ENCODE results near the gene TMEM204.

Gene TMEM204

DNA sequence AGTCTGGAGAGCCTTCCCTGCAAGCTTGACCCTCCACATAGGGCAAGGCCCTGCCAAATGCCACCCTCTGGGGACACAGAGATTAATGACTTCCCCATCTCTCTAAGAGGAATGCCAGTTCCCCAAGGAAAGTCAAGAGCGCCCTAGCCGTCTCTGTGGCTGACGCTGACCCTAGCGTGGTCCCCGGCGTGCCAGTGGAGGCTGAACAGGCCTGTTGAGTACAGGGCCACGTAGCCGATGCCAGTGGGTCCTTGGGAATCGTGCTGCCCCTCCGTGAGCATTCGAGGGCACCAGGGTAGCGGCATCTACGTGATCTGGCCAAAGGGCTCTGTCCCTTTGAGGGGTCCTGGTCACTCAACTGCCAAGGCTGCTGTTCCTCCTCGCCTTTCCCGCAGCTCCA, 17.2 kb downstream of the TMEM204 start:
- TF ChIP-seq, protein P1, sequence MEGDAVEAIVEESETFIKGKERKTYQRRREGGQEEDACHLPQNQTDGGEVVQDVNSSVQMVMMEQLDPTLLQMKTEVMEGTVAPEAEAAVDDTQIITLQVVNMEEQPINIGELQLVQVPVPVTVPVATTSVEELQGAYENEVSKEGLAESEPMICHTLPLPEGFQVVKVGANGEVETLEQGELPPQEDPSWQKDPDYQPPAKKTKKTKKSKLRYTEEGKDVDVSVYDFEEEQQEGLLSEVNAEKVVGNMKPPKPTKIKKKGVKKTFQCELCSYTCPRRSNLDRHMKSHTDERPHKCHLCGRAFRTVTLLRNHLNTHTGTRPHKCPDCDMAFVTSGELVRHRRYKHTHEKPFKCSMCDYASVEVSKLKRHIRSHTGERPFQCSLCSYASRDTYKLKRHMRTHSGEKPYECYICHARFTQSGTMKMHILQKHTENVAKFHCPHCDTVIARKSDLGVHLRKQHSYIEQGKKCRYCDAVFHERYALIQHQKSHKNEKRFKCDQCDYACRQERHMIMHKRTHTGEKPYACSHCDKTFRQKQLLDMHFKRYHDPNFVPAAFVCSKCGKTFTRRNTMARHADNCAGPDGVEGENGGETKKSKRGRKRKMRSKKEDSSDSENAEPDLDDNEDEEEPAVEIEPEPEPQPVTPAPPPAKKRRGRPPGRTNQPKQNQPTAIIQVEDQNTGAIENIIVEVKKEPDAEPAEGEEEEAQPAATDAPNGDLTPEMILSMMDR (IDR thresholded peaks at IDR 0.05; ENCODE audit: control extremely low read depth, extremely low read depth, low read depth, missing control alignments): no peak
- DNase-seq (ENCODE audit: extremely low spot score): no peak
- POLR2A ChIA-PET: no interaction called here
- CTCF ChIA-PET: no interaction called here

DNA sequence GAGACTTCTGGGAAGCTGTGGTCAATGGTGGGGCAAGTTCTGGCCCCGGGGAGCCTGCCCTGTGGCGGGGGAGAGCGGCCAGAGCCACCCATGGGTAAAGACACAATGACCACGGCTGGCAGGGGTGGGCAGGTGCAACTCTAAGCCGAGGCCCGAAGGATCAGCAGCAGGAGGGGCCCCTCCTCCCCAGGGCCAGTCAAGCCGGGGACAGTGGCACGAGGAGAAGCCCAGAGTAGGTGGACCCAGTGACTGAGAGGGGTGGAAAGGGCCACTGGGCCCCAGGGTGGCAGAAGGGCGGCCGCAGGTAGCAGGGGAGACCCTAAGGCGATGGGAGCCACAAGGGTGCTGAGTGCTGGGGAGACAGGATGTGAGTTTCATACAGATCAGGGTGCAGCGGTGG, 17.7 kb downstream of the TMEM204 start:
- TF ChIP-seq, protein P1 (IDR thresholded peaks at IDR 0.05; ENCODE audit: control extremely low read depth, extremely low read depth, low read depth, missing control alignments): no peak
- POLR2A ChIA-PET: no interaction called here

DNA sequence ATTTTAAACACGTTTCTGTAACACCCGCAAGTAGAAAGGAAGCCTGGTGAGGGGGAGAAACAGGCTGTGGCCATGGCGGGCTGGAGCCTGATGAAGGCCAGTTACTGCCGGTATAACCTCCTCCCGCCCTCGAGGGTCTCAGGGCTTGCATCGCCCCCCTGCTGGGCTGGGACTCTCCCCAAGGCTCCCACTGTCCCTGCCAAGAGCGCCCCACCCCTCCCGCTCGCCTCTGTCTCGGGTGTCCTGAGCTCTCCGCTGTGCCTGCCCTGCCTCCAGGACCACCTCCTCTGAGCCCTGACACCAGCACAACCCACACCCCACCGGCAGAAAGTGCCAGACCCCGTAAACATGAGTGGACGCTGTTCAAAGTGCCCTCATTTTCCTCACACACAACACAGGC, 18.7 kb downstream of the TMEM204 start:
- TF ChIP-seq, protein P1 (IDR thresholded peaks at IDR 0.05; ENCODE audit: control extremely low read depth, extremely low read depth, low read depth, missing control alignments): no peak
- ChIA-PET CTCF (no interaction called here), POLR2A (no interaction called here)
- DNase-seq (ENCODE audit: extremely low spot score): no peak

More for the DNA sequence above, 17.7 kb downstream of the TMEM204 start:
- DNase-seq (ENCODE audit: extremely low spot score): no peak
- CTCF ChIA-PET: no interaction called here

DNA sequence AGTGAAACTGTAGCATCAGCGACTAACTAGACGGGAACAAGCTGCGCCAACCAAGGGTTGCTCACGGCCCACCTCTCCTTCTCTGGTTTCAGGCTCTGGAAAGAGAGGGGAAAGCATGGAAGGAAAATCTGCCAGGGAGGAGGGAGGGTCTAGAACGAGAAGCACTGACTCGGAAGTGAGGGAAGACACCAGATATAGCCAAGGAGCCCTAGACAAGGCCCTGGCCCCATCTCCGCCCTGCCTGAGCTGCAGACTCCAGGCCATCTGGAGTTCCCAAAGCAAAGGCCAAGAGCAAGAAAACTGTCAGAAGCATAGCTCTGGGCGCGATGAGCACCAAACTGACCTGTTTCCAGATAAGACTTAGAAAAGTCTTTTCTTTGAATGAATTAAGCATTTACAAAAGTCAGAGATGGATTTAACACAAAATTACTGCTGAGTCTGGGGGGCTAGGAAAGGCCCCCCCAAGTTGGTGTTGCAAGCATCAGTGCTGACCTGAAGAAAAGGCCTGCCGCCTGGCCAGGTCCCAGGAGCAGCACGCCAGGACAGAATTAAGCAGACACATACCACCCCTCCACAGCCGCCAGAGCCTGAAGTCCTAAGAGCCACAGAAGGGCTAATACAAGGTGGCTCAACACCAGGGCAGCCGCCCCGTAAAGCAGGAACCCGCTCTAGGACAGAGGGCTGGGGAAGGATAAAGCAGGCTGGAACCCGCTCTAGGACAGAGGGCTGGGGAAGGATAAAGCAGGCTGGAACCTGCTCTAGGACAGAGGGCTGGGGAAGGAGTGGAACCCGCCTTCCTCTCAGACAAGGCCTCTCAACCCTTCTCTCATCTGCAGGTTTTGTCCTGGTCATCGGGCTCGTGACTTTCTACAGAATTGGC, 20.7 kb downstream of the TMEM204 start:
- TF ChIP-seq, protein P1 (IDR thresholded peaks at IDR 0.05; ENCODE audit: control extremely low read depth, extremely low read depth, low read depth, missing control alignments): no peak
- CTCF ChIA-PET: no interaction called here
- no peak for DNase-seq (ENCODE audit: extremely low spot score)
- POLR2A ChIA-PET: no interaction called here

DNA sequence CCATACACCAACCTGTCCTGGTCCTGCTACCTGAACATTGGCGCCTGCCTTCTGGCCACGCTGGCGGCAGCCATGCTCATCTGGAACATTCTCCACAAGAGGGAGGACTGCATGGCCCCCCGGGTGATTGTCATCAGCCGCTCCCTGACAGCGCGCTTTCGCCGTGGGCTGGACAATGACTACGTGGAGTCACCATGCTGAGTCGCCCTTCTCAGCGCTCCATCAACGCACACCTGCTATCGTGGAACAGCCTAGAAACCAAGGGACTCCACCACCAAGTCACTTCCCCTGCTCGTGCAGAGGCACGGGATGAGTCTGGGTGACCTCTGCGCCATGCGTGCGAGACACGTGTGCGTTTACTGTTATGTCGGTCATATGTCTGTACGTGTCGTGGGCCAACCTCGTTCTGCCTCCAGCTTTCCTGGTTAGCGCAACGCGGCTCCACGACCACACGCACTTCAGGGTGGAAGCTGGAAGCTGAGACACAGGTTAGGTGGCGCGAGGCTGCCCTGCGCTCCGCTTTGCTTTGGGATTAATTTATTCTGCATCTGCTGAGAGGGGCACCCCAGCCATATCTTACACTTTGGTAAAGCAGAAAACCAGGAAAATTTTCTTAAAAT, 21.5 kb downstream of the TMEM204 start:
- TF ChIP-seq, protein P1 (IDR thresholded peaks at IDR 0.05; ENCODE audit: control extremely low read depth, extremely low read depth, low read depth, missing control alignments): no peak
- ChIA-PET POLR2A (no interaction called here), CTCF (no interaction called here)
- DNase-seq (ENCODE audit: extremely low spot score): no peak

DNA sequence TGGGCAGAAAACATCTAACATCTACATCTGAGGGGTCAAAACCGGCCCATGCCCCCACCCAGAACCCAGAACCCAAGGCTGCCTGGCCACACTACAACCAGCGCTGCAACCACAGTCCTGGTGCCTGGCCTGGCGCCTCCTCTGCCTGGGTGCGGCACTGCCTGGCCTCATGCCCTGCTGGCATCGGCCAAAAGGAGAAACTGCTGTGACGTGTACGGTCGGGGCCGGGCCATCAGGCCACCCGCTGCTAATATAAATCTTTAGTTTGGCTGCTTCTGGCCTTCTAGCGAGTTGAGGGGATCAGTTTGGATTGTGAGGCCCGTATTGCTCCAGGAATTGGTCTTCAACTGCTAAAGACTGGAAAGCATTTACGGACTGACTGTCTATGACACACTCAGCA, 22.8 kb downstream of the TMEM204 start:
- CTCF ChIA-PET: no interaction called here
- TF ChIP-seq, protein P1 (IDR thresholded peaks at IDR 0.05; ENCODE audit: control extremely low read depth, extremely low read depth, low read depth, missing control alignments): no peak
- POLR2A ChIA-PET: no interaction called here
- DNase-seq (ENCODE audit: extremely low spot score): no peak
